ENCODE data around the gene STX8. TPM values are rescaled to one million over a fixed set of nuclear protein-coding genes. Genes with fewer than 3 reads are reported as not detected.

The STX8 gene
- total RNA-seq, result 10 to 100 TPM; 53.3 to 77.6 (median 63.9) TPM
- polyA plus RNA-seq, result 10 to 100 TPM; 56.8 to 80.1 TPM
- long read RNA-seq, donor 1, transcript STX8-201 (8 exons, 1,246 nt), result major isoform, 26 of 35 reads
- long read RNA-seq, donor 1, partial matches to known transcripts, result 5 of 35 reads
- long read RNA-seq, donor 1, other reads (novel, unspliced or antisense), result 3 of 35 reads
- long read RNA-seq, donor 2, transcript STX8-201 (8 exons, 1,246 nt), result major isoform, 25 of 34 reads
- long read RNA-seq, donor 2, partial matches to known transcripts, result 6 of 34 reads
- long read RNA-seq, donor 2, other reads (novel, unspliced or antisense), result 1 of 34 reads
- long read RNA-seq, donor 3, transcript STX8-201 (8 exons, 1,246 nt), result major isoform, 8 of 17 reads
- long read RNA-seq, donor 3, partial matches to known transcripts, result 3 of 17 reads
- long read RNA-seq, donor 3, other reads (novel, unspliced or antisense), result 6 of 17 reads

DNA sequence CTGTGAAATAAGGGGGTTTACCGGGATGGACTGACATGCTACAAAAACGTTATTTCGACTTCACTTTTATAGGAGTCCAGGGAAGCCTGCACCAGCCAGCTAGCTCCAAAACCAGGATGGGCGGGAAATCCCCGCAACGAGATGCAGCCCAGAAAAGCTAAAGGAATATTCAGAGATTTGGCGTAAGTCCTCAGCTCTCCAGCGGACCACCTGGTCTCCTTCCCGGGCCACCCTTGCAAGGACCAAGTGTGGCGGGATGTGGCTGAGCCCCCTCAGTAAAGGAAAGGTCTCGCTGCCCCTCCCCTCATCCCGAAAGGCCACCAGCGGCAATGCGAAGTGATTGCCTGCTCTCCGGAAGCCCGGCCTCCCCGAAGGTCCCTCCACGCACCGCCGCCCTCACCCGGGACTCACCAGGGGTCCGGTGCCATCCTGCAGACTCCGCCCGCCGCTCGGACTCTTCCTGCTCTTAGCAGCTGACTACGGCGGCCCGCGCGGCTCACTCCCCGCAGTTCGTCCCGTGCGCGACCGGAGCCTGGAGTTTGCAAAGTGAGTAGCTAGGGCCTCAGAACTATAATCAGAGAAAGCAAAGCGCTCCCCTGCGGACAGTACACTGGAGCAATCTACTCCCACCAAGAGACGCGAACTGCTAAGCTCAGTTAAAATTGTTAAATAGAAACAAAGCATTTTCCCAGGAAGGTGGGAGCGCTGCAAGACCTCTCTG is at the start of gene STX8:
Gene STX8, minus strand, starts transcription at position 440 of the 721 bp plus-strand sequence. Its CDS starts 12 bp downstream, at position 428.
- WGBS, 2 donors, result 0 to 1% methylated on average over 42 of the region's 42 CpGs
- DNase-seq (peak; percentile 93), ATAC-seq (peak; percentile 91 to 97 (median 95))
- no peak for TF ChIP-seq CTCF (IDR thresholded peaks at IDR 0.05)
- H3K9me3 ChIP-seq, result no peaks in the 10 kb centered on the region
- peak within 1 kb of the TSS; percentile 48 to 98 (median 74) for H3K4me3 ChIP-seq
- H3K27me3 ChIP-seq, result no peaks in the 10 kb centered on the region
- H3K36me3 ChIP-seq, result peaks cover 0 to 6% (median 0%) of the 10 kb centered on the region in 9 donors
- peak within 1 kb of the TSS in 9 of 10 donors; percentile 13 to 86 (median 61) for H3K27ac ChIP-seq
- intact Hi-C loops (cut with DNase I), result loop anchor here in 1 of 10 donors (5.0 kb wide), 1 partner anchor 1042 kb away; no protein-coding TSS in a partner anchor
- H3K4me1 ChIP-seq, result peaks cover 0 to 32% (median 22%) of the 10 kb centered on the region in 9 donors

- Histone ChIP-seq H3K36me3 (no peaks in the 10 kb centered on the region), H3K27me3 (no peaks in the 10 kb centered on the region), H3K4me3 (no peak overlapping the region), H3K27ac (no peak overlapping the region), H3K9me3 (peaks cover 0 to 41% (median 26%) of the 10 kb centered on the region in 11 donors), H3K4me1 (no peaks in the 10 kb centered on the region)
- ATAC-seq, result no peak
- intact Hi-C loops (cut with DNase I), result no loop called here
- TF ChIP-seq CTCF (IDR thresholded peaks at IDR 0.05), result no peak
- no peak for DNase-seq
These were observed 47.3 kb upstream of the STX8 start for GRCh38 chr17:9622961-9623360.

- ATAC-seq, result no peak
- no peak overlapping the region for H3K27ac ChIP-seq
- TF ChIP-seq CTCF (IDR thresholded peaks at IDR 0.05), result no peak
- H3K9me3 ChIP-seq, result peaks cover 0 to 7% (median 0%) of the 10 kb centered on the region in 11 donors
- 40 to 46% methylated on average over 2 of the region's 2 CpGs for WGBS, 2 donors
- intact Hi-C loops (cut with DNase I), result no loop called here
- no peaks in the 10 kb centered on the region for H3K4me1 ChIP-seq
- H3K4me3 ChIP-seq, result no peak overlapping the region
- no peaks in the 10 kb centered on the region for H3K36me3 ChIP-seq
- no peak for DNase-seq
- H3K27me3 ChIP-seq, result peaks cover 0 to 14% (median 0%) of the 10 kb centered on the region in 7 donors
These were observed 39.9 kb upstream of the STX8 start for GRCh38 chr17:9615486-9615885.

- WGBS, 2 donors, result 66 to 67% methylated on average over 9 of the region's 9 CpGs
- intact Hi-C loops (cut with DNase I), result no loop called here
- TF ChIP-seq CTCF (IDR thresholded peaks at IDR 0.05), result no peak
- no peak overlapping the region for H3K4me3 ChIP-seq
- H3K27ac ChIP-seq, result no peak overlapping the region
- H3K27me3 ChIP-seq, result peaks cover 0 to 14% (median 0%) of the 10 kb centered on the region in 7 donors
- peaks cover 0 to 7% (median 0%) of the 10 kb centered on the region in 11 donors for H3K9me3 ChIP-seq
- no peak for DNase-seq
- no peaks in the 10 kb centered on the region for H3K4me1 ChIP-seq
- H3K36me3 ChIP-seq, result no peaks in the 10 kb centered on the region
- ATAC-seq, result no peak
These were observed 36.4 kb upstream of the STX8 start for GRCh38 chr17:9612006-9612405.
